ENCODE data around the gene HOXD3.

The HOXD3 gene

DNA sequence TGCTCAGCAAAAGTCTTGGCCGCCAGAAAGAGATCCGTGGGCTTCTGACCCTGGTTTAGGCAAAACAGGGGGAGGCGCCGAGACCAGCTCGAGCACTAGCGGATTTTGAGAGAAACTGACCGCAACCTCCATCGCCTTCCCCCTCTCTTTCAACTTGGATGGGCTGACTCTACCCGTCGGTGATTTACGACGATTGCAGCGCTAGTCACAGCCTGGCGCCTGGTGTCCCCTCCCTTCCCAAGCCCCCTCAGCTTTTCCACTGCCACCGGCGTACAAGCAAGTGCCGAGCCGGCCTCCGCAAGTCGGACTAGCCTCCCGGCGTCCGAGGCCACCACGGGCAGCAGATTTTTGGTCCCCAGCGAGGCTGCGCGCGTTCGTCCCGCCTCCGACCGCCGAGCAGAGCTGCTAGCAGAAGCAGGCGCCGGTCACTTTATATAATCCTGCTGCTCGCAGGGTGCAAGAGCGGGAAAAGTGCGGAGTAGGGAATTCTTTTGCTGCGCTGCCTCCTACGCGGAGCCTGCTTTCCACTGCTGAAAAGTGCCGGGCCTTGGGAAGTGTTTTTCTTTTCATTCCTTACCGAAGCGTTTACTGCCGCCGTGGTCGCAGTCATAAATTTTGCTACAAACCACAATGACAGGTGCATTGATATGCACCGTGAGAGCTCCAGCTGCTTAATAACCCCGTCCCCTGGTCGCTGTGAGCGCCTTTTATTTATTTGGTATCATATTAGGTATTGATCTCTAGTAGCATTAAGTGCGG, 7.7 kb downstream of the HOXD3 start:
- no peak for DNase-seq

DNA sequence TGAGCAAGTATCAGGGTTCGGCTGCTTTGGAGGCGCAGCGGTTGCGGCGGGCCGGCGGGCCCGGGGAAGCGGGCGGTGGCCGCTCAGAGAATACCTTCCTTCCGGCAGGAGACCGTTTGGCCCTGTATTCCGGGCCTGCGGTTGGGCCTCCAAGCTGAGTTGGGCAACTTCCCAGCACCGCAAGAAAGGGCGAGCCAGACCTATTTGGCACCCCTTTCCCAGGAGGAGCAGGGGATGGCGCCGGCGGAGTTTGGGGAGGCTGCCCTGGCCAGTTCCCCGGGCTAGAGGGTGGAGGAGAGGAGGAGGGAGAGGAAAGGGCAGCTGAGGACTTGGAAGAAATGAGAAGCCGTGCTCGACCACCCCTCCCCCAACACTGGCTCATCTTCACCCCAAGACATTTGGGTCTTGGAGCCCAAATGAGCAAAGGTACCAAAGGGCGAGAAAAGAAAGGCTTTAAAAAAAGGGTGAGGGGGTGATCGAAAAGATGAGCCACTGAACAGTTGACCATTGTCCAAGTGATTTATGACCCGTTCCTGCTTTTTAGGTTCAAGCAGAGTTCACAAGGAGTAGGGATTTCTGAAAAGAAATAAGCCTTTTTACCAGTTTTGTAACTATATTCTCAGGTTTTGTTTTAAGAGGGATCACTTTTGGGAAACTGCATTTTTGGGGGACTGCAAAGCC, 8.4 kb downstream of the HOXD3 start:
- no peak for DNase-seq

DNA sequence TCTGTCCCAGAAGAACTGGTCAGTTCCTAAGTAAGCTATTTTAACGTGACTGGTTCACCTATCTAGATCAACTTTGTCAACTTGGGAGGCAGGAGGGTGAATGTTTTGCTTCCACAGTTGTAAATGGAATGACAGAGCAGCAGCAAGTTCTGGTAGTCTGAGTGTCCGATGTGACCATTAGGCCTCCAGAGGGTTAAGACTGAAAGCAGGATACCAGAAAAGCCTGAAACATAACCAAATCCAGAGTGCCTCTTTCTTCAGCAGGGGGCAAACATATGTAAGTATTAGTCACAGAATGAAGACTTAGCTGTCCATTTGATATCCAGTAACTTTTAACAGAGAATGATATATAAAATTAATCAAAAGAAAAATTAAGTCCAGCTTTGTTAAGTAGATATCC, 9.2 kb downstream of the HOXD3 start:
- DNase-seq, result no peak

DNA sequence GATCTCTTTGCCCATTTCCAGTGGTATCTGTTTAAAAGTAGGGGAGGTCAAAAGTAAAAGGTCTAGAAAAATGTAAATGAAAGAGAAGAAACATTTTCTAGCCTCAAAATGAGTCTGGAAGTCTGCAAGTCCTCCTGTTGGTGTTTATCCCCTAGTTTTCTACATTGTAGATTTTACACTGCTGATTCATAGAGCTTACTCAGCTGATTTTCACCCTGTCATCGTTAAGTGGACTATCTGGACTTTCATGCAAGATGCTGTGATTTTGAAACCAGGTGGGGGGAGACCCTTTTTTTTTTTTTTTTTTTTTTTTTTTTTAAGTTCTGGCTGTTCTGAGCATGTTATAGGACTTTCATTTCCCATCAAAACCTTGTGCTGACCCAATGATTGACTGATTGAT, 10.3 kb downstream of the HOXD3 start:
- no peak for DNase-seq

DNA sequence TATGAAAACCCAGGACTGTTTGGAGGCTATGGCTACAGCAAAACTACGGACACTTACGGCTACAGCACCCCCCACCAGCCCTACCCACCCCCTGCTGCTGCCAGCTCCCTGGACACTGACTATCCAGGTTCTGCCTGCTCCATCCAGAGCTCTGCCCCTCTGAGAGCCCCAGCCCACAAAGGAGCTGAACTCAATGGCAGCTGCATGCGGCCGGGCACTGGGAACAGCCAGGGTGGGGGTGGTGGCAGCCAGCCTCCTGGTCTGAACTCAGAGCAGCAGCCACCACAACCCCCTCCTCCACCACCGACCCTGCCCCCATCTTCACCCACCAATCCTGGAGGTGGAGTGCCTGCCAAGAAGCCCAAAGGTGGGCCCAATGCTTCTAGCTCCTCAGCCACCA, 12.1 kb downstream of the HOXD3 start:
- no peak for DNase-seq

DNA sequence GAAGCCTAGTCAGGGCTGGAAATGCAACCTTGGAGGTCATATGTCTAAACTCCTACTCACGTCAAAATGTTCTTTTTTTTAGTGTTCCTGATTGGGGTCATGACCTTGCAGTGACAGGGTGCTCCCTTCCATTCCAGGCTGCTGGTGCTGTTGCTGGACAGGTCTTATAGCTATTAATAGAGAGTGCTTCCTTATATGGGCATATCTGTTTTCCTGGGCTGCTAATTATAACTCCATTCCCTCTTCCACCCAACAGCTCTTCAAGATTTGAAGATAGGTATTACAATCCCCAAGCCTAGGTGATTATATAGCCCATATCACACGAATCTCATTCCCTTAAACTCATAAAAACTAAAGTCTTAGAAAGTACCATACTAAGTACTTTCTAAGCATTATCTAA, 12.6 kb downstream of the HOXD3 start:
- DNase-seq, result no peak

DNA sequence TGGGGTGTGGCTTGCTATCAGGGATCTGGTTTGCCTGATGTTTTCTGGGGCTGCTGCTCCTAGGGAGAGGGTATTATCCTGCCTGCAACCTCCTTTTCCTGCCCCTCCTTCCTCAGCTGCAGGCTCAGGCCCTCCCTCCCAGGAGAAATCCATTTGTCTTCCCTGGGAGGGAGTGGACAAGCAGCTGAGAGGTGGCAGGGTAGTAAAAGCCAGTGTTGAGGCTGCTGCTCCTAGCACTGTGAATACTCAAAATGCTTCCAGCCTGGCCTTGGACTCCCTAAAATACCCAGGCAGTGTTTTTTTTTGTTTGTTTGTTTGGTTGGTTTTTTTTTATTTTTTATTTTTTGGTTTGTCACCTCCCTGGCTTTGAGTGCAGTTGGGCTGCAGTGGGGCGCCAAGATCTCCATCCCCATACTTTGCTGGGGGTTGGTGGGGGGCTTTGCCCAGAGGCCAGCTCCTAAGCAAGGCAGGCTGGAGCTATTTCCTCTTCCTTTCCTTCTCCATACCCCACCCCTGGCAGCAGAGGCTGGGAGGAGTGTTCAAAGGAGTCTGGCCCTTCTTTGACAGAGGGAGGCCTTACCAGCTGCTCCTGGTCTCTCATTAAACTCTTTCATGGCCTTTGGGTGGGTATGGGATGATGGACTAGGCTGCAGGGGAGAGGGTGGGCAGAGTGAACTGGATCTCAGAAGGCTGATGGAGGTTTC, 13.6 kb downstream of the HOXD3 start:
- DNase-seq, result no peak

DNA sequence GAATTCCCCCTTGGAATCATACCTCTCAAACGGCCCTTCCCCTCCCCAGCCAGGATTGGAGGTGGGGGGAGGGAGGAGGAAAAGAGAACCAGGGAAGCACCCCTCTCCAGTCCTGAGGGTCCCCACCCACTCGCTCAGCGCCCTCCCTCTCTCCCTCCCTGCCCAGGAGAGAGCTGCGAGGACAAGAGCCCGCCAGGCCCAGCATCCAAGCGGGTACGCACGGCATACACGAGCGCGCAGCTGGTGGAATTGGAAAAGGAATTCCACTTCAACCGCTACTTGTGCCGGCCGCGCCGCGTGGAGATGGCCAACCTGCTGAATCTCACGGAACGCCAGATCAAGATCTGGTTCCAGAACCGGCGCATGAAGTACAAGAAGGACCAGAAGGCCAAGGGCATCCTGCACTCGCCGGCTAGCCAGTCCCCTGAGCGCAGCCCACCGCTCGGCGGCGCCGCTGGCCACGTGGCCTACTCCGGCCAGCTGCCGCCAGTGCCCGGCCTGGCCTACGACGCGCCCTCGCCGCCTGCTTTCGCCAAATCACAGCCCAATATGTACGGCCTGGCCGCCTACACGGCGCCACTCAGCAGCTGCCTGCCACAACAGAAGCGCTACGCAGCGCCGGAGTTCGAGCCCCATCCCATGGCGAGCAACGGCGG, 14.4 kb downstream of the HOXD3 start:
- peak in 1 of 2 experiments; percentile 28 for DNase-seq

DNA sequence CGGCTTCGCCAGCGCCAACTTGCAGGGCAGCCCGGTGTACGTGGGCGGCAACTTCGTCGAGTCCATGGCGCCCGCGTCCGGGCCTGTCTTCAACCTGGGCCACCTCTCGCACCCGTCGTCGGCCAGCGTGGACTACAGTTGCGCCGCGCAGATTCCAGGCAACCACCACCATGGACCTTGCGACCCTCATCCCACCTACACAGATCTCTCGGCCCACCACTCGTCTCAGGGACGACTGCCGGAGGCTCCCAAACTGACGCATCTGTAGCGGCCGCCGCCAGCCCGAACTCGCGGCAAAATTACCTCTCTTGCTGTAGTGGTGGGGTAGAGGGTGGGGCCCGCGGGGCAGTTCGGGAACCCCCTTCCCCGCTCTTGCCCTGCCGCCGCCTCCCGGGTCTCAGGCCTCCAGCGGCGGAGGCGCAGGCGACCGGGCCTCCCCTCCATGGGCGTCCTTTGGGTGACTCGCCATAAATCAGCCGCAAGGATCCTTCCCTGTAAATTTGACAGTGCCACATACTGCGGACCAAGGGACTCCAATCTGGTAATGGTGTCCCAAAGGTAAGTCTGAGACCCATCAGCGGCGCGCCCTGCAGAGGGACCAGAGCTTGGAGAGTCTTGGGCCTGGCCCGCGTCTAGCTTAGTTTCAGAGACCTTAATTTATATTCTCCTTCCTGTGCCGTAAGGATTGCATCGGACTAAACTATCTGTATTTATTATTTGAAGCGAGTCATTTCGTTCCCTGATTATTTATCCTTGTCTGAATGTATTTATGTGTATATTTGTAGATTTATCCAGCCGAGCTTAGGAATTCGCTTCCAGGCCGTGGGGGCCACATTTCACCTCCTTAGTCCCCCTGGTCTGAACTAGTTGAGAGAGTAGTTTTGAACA, 15.1 kb downstream of the HOXD3 start:
- no peak for DNase-seq

DNA sequence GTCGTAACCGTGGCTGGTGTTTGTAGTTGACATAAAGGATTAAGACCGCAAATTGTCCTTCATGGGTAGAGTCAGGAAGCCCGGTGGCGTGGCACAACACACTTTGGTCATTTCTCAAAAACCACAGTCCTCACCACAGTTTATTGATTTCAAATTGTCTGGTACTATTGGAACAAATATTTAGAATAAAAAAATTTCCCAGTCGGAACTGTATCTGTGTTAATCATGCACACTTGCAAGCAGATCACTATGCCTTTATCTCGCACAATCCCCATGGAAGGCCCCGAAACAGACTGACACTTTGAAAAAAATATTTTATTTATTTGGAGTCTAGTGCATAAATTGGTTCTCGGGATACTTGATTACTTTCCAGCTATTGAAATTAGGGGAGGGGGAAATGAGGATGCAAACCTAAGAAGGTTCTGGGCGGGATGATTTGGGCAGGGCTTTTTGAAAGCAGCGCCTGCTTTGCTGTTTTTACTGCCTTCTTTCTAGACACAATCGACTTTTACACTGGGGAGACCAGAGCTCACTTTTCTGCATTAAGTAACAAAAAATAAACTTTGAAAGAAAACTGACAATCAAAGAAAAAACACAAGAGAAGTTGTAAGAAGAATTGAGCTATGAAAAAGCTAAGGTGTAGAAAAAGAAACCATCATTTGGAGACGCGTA, 15.9 kb downstream of the HOXD3 start:
- no peak for DNase-seq

DNA sequence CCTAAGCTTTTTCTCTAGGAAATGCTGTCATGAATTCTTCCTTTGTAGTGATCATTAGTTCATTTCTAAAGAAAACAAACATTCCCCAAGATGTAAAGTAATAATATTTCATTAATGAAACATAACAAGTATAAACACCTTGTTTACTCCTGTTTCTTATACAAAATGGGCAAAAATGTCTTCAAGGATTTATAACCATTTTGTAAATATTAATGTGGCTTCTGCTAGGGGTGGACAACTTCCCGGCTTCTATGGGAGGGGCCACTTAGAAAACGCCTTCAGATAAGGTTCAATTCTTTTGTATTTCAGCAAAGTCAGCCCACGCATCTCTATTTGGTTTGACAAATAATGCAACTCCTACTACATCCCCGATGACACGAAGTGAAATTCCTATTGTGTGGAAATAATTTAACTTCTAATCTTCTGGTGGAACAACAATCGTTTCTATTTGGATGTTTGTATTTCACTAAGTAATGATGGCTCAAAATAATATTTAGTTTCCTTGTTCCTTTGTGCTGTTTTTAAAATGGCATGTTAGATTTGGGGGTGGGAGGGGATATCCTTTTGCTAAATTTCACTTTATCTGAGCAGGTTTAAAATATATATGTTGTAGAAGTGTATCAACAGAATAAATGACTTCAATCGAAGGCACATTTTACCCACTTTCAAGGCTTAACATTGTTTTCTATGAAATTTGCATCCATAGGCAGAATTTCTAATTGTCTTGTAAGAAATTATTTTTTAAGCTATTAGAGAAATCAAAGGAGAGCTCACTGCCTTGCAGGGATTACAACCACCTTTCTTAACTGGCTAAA, 16.7 kb downstream of the HOXD3 start:
- DNase-seq, result no peak

DNA sequence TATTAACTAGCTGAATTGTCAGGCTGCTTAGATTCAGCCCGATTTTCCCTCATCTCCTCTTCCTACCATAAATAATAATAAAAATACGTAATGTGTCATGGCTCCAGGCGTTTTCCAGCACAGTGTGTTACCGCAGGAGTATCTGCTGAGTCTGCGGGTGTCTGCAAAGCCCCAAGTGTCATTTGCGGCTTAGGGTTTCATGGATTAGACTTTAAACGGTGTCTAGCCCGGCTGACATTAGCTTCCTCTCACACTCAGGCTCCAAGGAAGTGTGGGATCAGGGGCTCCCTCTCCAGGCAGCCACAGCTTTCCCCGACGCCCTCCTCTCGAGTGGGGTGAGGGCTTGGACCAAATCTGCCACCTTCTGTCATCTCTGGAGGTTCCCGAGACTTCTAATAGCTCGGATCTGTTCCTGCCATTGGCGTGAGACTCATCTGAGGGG, 17.3 kb downstream of the HOXD3 start:
- peak; percentile 71 for DNase-seq

DNA sequence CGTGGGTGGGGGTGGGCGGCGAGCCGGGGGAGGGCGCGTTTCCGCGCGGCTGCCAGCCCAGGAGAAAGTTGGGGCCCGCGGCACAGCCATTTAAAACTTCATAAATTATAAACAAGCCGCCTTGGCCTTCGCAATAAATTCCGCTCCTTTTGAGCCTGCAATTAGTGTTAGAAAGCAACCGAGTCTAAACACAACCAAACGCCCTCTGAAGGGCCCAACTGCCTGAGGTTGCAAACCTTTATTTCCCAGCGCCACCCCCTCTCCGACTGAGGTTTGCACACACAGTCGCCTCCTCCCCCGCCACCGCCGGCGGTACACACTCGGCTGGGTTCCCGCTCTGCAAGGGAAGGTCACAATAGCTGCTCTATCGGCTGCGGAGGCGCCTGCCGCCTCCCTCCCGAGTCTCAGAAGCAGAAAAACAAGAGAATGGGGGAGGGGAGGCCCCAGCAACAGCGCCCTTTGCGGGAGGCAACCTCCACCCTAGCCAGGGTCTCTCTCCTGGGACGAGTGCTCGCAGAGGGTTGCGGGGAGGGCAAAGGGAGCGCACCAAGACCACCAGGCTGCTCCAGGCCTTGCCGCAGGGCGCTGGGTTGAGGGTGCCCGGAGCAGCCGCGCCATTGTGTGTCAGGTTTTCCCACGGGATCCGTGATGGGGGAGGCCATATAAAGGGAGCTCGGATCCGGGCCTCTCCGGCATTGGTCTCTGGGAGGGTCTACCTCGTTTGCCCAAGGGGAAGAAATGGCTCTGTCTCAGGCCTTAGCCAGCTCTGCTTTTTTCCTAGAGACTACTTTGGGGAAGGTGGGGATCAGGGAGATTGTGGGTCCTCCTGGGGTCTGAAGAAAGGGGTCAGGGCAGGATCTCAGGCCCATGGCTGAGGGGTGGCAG, 18.0 kb downstream of the HOXD3 start:
- DNase-seq, result peak; percentile 86 to 96

DNA sequence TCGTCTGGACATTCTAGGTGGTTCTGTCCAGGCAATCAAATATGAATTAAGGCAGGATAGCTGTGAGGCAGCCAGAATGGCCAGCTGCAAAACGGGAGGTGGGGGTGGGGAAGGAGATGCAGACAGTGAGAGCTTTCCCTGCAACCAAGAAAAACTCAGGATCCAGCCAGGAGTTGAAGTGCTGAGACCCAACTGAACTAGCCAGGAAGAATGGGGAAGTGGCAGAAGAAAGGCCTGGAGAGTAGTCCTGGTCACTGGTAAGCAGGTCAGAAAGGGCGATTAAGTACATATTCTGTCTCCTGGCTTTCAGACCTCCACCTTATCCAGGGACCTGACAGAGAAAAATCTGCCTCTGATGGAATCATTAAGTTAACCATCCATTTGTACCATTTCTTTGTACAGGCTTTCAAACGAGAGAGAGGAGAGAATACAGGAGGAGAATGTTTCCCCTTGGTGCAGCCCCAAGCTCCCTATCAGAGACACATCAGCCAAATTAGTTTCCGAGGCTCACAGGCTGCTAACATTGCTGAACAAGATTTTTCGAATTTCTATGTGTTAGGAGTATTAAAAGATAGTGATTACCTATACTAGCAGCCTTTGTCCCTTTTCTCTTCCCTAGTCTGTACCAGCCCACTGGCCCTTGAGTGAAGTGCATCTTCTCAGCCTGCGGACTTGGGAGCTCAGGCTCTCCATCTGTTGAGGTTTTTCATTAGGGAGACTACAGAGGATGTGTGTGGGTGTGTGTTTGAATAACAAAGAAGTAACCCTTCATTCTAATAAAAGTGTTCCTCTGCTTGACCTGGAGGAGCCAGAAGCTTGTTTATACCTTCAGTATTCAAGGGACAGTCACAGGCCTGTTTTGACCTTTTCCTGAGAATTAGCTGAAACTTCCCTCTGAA, 18.9 kb downstream of the HOXD3 start:
- DNase-seq, result peak in 1 of 2 experiments; percentile 53

DNA sequence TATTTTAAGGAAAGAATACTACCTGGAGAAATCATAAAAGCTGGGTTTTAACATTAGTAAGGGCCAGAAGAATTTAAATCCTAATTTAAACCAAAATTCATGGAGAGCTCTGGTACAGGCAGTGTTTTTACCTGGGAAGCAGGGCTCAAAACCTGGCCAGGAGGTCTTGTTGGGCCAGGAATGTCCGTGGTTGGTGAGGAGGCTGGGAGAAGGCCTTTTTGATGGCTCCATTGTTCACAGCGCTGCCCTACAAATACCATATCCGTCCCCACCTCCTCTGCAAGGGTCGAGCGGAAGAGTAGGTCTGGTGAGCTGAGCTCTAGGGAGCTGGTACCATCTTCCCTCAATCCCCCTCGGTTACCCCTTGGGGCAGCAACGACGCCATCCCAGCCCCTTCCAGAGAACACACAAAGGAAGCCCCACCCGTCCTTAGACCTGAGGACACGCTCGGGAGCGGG, 20.5 kb downstream of the HOXD3 start:
- peak in 1 of 2 experiments; percentile 76 for DNase-seq

DNA sequence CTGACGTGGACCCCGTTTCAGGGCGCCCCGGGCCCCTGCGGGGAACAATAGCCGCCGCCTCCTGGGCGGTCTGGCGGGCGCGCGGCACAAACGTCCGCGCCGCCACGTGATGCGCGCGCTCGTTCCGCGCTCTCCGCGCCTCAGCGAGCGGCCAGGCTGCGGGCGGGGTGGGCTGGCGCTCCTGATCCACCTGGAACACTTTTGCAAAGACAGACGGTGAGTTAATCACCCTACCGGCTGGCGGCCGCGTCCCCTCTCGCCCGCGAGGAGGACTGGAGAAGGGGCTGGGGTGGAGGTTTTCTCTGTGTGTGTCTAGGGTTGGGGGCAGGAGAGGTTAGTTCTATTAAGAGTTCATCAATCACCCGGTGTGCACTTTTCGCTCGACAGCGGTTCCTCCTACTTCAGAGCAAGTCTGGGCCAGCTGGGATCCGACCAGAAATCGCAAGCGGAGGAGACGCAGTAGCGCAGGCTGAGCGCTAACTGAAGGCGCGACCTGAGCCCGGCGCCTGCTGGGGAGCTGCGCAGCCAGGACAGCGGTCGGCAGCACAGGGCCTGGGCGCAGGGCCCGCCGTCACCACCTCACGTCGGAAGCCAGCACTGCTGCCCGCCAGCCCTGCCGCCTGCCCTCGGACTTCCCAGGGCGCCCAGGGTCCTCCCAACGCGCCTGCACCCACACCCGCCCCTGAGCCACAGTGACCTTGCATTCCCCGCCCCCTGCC, 21.1 kb downstream of the HOXD3 start:
- peak; percentile 72 to 87 for DNase-seq

DNA sequence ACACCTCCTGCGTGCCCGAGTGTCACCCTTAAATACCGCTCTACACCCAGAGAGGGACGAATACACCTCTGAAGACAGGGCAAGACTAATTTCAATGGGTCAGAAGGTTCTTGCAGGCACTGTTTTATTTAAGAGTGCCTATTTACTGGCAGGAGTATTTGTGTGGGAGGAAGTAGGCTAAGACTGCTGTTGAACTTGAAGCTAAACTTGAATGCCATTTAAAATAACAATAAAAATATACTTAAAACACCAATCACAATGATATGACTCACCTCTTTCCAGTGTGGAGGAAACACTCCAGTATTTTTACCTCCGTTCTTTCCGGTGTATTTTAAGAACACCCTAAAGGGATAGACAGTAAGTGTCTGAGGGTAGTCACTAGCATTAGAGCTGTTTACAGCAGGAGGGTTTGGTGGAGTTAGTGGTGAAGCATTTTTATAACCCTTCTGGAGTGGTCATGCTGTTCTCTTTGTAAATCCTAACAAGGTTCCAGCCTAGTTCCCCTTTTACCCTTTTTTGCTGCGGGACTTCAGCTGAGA, 21.7 kb downstream of the HOXD3 start:
- DNase-seq, result peak in 1 of 2 experiments; percentile 37

DNA sequence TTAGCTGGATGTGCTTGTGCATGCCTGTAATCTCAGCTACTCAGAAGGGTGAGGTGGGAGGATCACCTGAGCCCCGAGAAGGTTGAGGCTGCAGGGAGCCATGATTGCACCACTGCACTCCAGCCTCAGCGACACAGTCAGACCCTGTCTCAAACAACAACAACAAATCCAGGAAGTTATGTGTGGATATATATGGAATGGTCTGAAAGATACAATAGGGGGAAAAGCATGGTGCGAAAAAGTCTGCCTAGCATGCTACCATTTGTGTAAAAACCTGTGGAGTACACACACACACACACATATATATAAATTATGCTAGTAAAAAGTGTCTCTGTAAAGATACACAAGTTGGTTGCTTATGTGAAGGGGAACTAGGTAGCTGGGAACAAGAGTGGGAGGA, 24.4 kb downstream of the HOXD3 start:
- DNase-seq, result no peak

All from NCI-H526 (cell line).